Skeletal muscle tissue (tissue), 4 donors: ENCODE results near the gene PLEKHG5. TPM values are rescaled to one million over a fixed set of nuclear protein-coding genes. Genes with fewer than 3 reads are reported as not detected.

Source experiments
- H3K27ac ChIP-seq: one replicate; pipeline ENCODE4 v1.7.0; 2013; ENCODE audit warnings: mild to moderate bottlenecking, low read depth, low read length, inconsistent platforms
- H3K27me3 ChIP-seq, 3 donors: one replicate each; pipeline ENCODE4 v1.7.0; 2013; ENCODE audit warnings: low read length in 3 of 3; ENCODE audit not compliant: control insufficient read depth in 3 of 3, insufficient read depth in 3 of 3
- H3K36me3 ChIP-seq, 3 donors: one replicate each; pipeline ENCODE4 v1.7.0; 2013; ENCODE audit warnings: low read length in 3 of 3; ENCODE audit not compliant: control insufficient read depth in 3 of 3, insufficient read depth in 3 of 3
- H3K4me1 ChIP-seq, 3 donors: one replicate each; pipeline ENCODE4 v1.7.0; 2013; ENCODE audit warnings: low read length in 3 of 3, mild to moderate bottlenecking in 3 of 3; ENCODE audit not compliant: control insufficient read depth in 3 of 3, insufficient read depth in 3 of 3
- H3K4me3 ChIP-seq, 3 donors: one replicate each; pipeline ENCODE4 v1.7.0; 2013; ENCODE audit warnings: low read length in 3 of 3
- H3K9ac ChIP-seq, 3 donors: one replicate each; pipeline ENCODE4 v1.7.0; 2013; ENCODE audit warnings: low read length in 3 of 3, mild to moderate bottlenecking in 3 of 3, moderate library complexity in 2 of 3, low read depth in 1 of 3
- H3K9me3 ChIP-seq, 3 donors: one replicate each; pipeline ENCODE4 v1.7.0; 2013; ENCODE audit warnings: low read length in 3 of 3; ENCODE audit not compliant: control insufficient read depth in 3 of 3
- total RNA-seq: library from RNA; depleted of rRNA; stranded (reverse); fragments of >200 nt; gene quantifications from one replicate; pipeline ENCODE4 v1.2.3, GENCODE V29; 2014
- donor health status: Osteomylitis.

PLEKHG5 gene
- total RNA-seq, 1 donor from 2014 or later, result 8.4 TPM

GRCh38 chr1:6473974-6474814 is 17.3 kb downstream of the PLEKHG5 start:
- Histone ChIP-seq H3K27ac (no peak overlapping the region), H3K9ac (no peak overlapping the region), H3K9me3 (no peaks in the 10 kb centered on the region), H3K36me3 (peaks cover 0 to 5% (median 3%) of the 10 kb centered on the region in 3 donors), H3K27me3 (peaks cover 0 to 8% (median 2%) of the 10 kb centered on the region in 3 donors), H3K4me1 (no peaks in the 10 kb centered on the region), H3K4me3 (no peak overlapping the region)

- Histone ChIP-seq H3K27me3 (peaks cover 0 to 8% (median 2%) of the 10 kb centered on the region in 3 donors), H3K36me3 (peaks cover 0 to 5% (median 3%) of the 10 kb centered on the region in 3 donors), H3K9ac (no peak overlapping the region), H3K9me3 (no peaks in the 10 kb centered on the region), H3K4me1 (no peaks in the 10 kb centered on the region), H3K4me3 (no peak overlapping the region), H3K27ac (no peak overlapping the region)
These were observed 18.3 kb downstream of the PLEKHG5 start for GRCh38 chr1:6473156-6473555.

GRCh38 chr1:6472391-6472790 is 19.1 kb downstream of the PLEKHG5 start:
- H3K4me3 ChIP-seq, result no peak overlapping the region
- no peak overlapping the region for H3K9ac ChIP-seq
- H3K9me3 ChIP-seq, result no peaks in the 10 kb centered on the region
- H3K27me3 ChIP-seq, result peaks cover 0 to 8% (median 2%) of the 10 kb centered on the region in 3 donors
- H3K36me3 ChIP-seq, result peaks cover 0 to 5% (median 3%) of the 10 kb centered on the region in 3 donors
- no peaks in the 10 kb centered on the region for H3K4me1 ChIP-seq
- H3K27ac ChIP-seq, result no peak overlapping the region

- Histone ChIP-seq H3K9me3 (no peaks in the 10 kb centered on the region), H3K27ac (no peak overlapping the region), H3K4me1 (no peaks in the 10 kb centered on the region), H3K36me3 (peaks cover 0 to 5% (median 3%) of the 10 kb centered on the region in 3 donors), H3K9ac (no peak overlapping the region), H3K4me3 (no peak overlapping the region), H3K27me3 (peaks cover 0 to 8% (median 2%) of the 10 kb centered on the region in 3 donors)
These were observed 19.5 kb downstream of the PLEKHG5 start for GRCh38 chr1:6471970-6472368.

GRCh38 chr1:6471086-6471969 is 20.1 kb downstream of the PLEKHG5 start:
- Histone ChIP-seq H3K4me3 (no peak overlapping the region), H3K36me3 (peaks cover 0 to 5% (median 3%) of the 10 kb centered on the region in 3 donors), H3K9me3 (no peaks in the 10 kb centered on the region), H3K9ac (no peak overlapping the region), H3K27me3 (peaks cover 0 to 8% (median 4%) of the 10 kb centered on the region in 3 donors), H3K4me1 (no peaks in the 10 kb centered on the region), H3K27ac (no peak overlapping the region)

GRCh38 chr1:6470132-6471085 is 21.1 kb downstream of the PLEKHG5 start:
- no peak overlapping the region for H3K27ac ChIP-seq
- H3K4me1 ChIP-seq, result no peaks in the 10 kb centered on the region
- no peak overlapping the region for H3K9ac ChIP-seq
- no peaks in the 10 kb centered on the region for H3K9me3 ChIP-seq
- H3K4me3 ChIP-seq, result no peak overlapping the region
- H3K27me3 ChIP-seq, result peaks cover 0 to 11% (median 4%) of the 10 kb centered on the region in 3 donors
- peaks cover 0 to 5% (median 3%) of the 10 kb centered on the region in 3 donors for H3K36me3 ChIP-seq

- Histone ChIP-seq H3K9ac (no peak overlapping the region), H3K27me3 (peaks cover 0 to 12% (median 4%) of the 10 kb centered on the region in 3 donors), H3K4me3 (no peak overlapping the region), H3K36me3 (peaks cover 0 to 5% (median 3%) of the 10 kb centered on the region in 3 donors), H3K4me1 (no peaks in the 10 kb centered on the region), H3K27ac (no peak overlapping the region), H3K9me3 (no peaks in the 10 kb centered on the region)
These were observed 22.6 kb downstream of the PLEKHG5 start for GRCh38 chr1:6468729-6469461.

GRCh38 chr1:6467744-6468688 is 23.5 kb downstream of the PLEKHG5 start:
- H3K27me3 ChIP-seq, result peaks cover 2 to 12% (median 4%) of the 10 kb centered on the region in 3 donors
- H3K36me3 ChIP-seq, result peaks cover 0 to 5% (median 3%) of the 10 kb centered on the region in 3 donors
- H3K9me3 ChIP-seq, result no peaks in the 10 kb centered on the region
- no peak overlapping the region for H3K9ac ChIP-seq
- H3K4me1 ChIP-seq, result no peaks in the 10 kb centered on the region
- no peak overlapping the region for H3K4me3 ChIP-seq
- no peak overlapping the region for H3K27ac ChIP-seq
